ENCODE results near the gene GPR68. TPM values are rescaled to one million over a fixed set of nuclear protein-coding genes. Genes with fewer than 3 reads are reported as not detected.

GPR68 gene
- total and polyA plus RNA-seq, 2 donors (not counting 1 experiment from before 2014, with no cell fraction given), result 0.31 to 0.34 TPM

DNA sequence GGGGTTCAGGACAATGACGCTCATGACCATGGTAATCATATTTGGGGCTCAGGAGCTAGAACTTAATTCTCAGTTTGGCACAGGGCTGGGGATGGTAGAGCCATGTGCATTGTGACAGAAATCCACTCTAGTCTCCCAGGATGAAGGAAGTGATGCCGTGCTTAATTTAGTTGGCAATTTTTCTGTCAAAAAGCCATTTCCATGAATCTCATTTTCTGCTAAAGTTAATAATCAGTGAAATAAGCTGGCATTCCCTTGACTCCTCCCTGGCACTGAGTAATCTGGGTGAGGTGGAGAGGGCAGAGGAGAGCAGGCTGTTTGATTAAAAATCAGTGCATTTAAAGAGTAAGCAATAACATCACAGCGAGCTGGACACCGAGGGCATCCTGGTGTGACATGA, 45.0 kb upstream of the GPR68 start:
- WGBS (ENCODE audit: insufficient coverage), result 95% methylated on average over 3 of the region's 4 CpGs
- Histone ChIP-seq H3K36me3 (replicated peaks in 1 of 2; ENCODE audit: control extremely low read depth in 1 of 2, control insufficient read depth in 1 of 2, extremely low read depth in 1 of 2, insufficient read depth in 2 of 2, low read length in 1 of 2) (peaks cover 4 to 92% of the 10 kb centered on the region in 2 experiments), H3K4me3 (ENCODE audit: control extremely low read depth in 1 of 5, extremely low read depth in 1 of 5, insufficient read depth in 1 of 5, low read depth in 2 of 5, low read length in 4 of 5) (no peak overlapping the region), H3K27me3 (replicated peaks in 1 of 4; ENCODE audit: control extremely low read depth in 1 of 4, control insufficient read depth in 3 of 4, insufficient read depth in 4 of 4, low read length in 3 of 4) (no peaks in the 10 kb centered on the region), H3K4me2 (replicated peaks; ENCODE audit: low read depth, low read length, poor library complexity, severe bottlenecking) (no peak overlapping the region), H4K20me1 (ENCODE audit: control insufficient read depth, insufficient read depth, low read length, poor library complexity, severe bottlenecking) (peaks cover 32% of the 10 kb centered on the region), H3K9me3 (ENCODE audit: control extremely low read depth in 1 of 3, control insufficient read depth in 2 of 3, insufficient read depth in 1 of 3, low read length in 2 of 3) (no peaks in the 10 kb centered on the region), H3K27ac (ENCODE audit: low read length in 2 of 2) (no peak overlapping the region), H3K79me2 (ENCODE audit: control insufficient read depth, insufficient read depth, low read length) (peaks cover 20% of the 10 kb centered on the region), H2AFZ (ENCODE audit: insufficient read depth, low read depth, low read length, poor library complexity, severe bottlenecking) (no peak overlapping the region), H3K4me1 (ENCODE audit: control insufficient read depth in 2 of 2, insufficient read depth in 2 of 2, low read length in 2 of 2) (peaks cover 20 to 21% of the 10 kb centered on the region in 2 donors), H3K9ac (ENCODE audit: low read length) (no peak overlapping the region)
- ATAC-seq (ENCODE audit: low read depth) (no peak), DNase-seq (no peak)
- POLR2A ChIA-PET, result interaction anchor here (0.5 kb wide), 1 partner anchor 33 kb away, joined by 9 read pairs; no protein-coding TSS in a partner anchor
- no peak overlapping the region for H3K4me3 Mint-ChIP-seq
- TF ChIP-seq, protein P1, sequence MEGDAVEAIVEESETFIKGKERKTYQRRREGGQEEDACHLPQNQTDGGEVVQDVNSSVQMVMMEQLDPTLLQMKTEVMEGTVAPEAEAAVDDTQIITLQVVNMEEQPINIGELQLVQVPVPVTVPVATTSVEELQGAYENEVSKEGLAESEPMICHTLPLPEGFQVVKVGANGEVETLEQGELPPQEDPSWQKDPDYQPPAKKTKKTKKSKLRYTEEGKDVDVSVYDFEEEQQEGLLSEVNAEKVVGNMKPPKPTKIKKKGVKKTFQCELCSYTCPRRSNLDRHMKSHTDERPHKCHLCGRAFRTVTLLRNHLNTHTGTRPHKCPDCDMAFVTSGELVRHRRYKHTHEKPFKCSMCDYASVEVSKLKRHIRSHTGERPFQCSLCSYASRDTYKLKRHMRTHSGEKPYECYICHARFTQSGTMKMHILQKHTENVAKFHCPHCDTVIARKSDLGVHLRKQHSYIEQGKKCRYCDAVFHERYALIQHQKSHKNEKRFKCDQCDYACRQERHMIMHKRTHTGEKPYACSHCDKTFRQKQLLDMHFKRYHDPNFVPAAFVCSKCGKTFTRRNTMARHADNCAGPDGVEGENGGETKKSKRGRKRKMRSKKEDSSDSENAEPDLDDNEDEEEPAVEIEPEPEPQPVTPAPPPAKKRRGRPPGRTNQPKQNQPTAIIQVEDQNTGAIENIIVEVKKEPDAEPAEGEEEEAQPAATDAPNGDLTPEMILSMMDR (IDR thresholded peaks at IDR 0.05), result no peak
- no peak for TF ChIP-seq EZH2 (IDR thresholded peaks at IDR 0.05; ENCODE audit: borderline replicate concordance, insufficient read depth, low read depth, low read length, poor library complexity, severe bottlenecking)
- intact Hi-C loops (cut with micrococcal nuclease), result loop anchor here (5.0 kb wide), 2 partner anchors 47 to 302 kb away; partner anchors contain the start of gene GPR68
- H3K9me3 Mint-ChIP-seq (ENCODE audit: insufficient read depth), result no peaks in the 10 kb centered on the region
- H3K4me1 Mint-ChIP-seq, result peaks cover 19% of the 10 kb centered on the region
- CTCF ChIA-PET, result interaction anchor here (0.8 to 16.1 kb wide), 5 partner anchors 11 to 387 kb away, joined by 3 to 449 read pairs (median 15); no protein-coding TSS in a partner anchor
- H3K27ac Mint-ChIP-seq, result peak overlapping the region; percentile 10
- H3K27me3 Mint-ChIP-seq, result no peaks in the 10 kb centered on the region

DNA sequence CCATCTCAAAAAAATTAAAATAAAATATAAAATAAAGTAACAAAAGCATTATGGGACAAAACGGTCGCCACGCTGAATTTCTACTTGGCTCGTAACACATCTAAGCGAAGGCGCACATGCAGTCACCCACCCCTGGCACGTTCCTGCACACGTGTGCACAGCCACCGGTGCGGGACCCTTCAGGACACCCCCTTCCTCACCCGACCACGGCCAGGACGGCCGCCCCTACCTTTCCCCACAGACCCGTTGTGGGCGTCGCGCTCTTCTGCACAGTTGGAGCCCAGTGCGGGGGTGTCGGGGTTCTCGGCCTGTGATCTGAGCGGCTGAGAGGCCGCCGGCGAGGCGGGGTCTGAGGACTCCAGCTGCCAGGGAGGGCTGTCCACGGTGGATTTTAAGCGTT, 44.4 kb upstream of the GPR68 start:
- Histone ChIP-seq H3K36me3 (replicated peaks in 1 of 2; ENCODE audit: control extremely low read depth in 1 of 2, control insufficient read depth in 1 of 2, extremely low read depth in 1 of 2, insufficient read depth in 2 of 2, low read length in 1 of 2) (peaks cover 2 to 92% of the 10 kb centered on the region in 2 experiments), H3K27ac (ENCODE audit: low read length in 2 of 2) (no peak overlapping the region), H3K79me2 (ENCODE audit: control insufficient read depth, insufficient read depth, low read length) (peaks cover 19% of the 10 kb centered on the region), H2AFZ (ENCODE audit: insufficient read depth, low read depth, low read length, poor library complexity, severe bottlenecking) (no peak overlapping the region), H3K4me1 (ENCODE audit: control insufficient read depth in 2 of 2, insufficient read depth in 2 of 2, low read length in 2 of 2) (peaks cover 20 to 21% of the 10 kb centered on the region in 2 donors), H4K20me1 (ENCODE audit: control insufficient read depth, insufficient read depth, low read length, poor library complexity, severe bottlenecking) (peaks cover 26% of the 10 kb centered on the region), H3K4me3 (ENCODE audit: control extremely low read depth in 1 of 5, extremely low read depth in 1 of 5, insufficient read depth in 1 of 5, low read depth in 2 of 5, low read length in 4 of 5) (no peak overlapping the region), H3K4me2 (replicated peaks; ENCODE audit: low read depth, low read length, poor library complexity, severe bottlenecking) (no peak overlapping the region), H3K9ac (ENCODE audit: low read length) (no peak overlapping the region), H3K27me3 (replicated peaks in 1 of 4; ENCODE audit: control extremely low read depth in 1 of 4, control insufficient read depth in 3 of 4, insufficient read depth in 4 of 4, low read length in 3 of 4) (no peaks in the 10 kb centered on the region), H3K9me3 (ENCODE audit: control extremely low read depth in 1 of 3, control insufficient read depth in 2 of 3, insufficient read depth in 1 of 3, low read length in 2 of 3) (no peaks in the 10 kb centered on the region)
- Mint-ChIP-seq H3K4me1 (peaks cover 23% of the 10 kb centered on the region), H3K4me3 (no peak overlapping the region), H3K27me3 (no peaks in the 10 kb centered on the region), H3K9me3 (ENCODE audit: insufficient read depth) (no peaks in the 10 kb centered on the region), H3K27ac (no peak overlapping the region)
- DNase-seq, result no peak
- no peak for TF ChIP-seq EZH2 (IDR thresholded peaks at IDR 0.05; ENCODE audit: borderline replicate concordance, insufficient read depth, low read depth, low read length, poor library complexity, severe bottlenecking)
- TF ChIP-seq, protein P1 (IDR thresholded peaks at IDR 0.05), result no peak
- no peak for ATAC-seq (ENCODE audit: low read depth)
- intact Hi-C loops (cut with micrococcal nuclease), result loop anchor here (5.0 kb wide), 2 partner anchors 47 to 302 kb away; partner anchors contain the start of gene GPR68
- WGBS (ENCODE audit: insufficient coverage), result 96% methylated on average over 25 of the region's 28 CpGs
- CTCF ChIA-PET, result interaction anchor here (1.3 to 16.1 kb wide), 7 partner anchors 9 to 386 kb away, joined by 3 to 449 read pairs (median 11); partner anchors contain the start of gene GPR68
- POLR2A ChIA-PET, result no interaction called here
